Mesothelial cell of epicardium (in vitro differentiated cells): ENCODE measurements around the gene DNAJC7. TPM values are rescaled to one million over a fixed set of nuclear protein-coding genes. Genes with fewer than 3 reads are reported as not detected.

Experiments used
- DNase-seq, 2 experiments: peaks; one replicate each; pipeline ENCODE4 v3.0.0; 2021; ENCODE audit warnings: low spot score in 2 of 2; ENCODE audit not compliant: unreplicated experiment in 2 of 2
- H3K27ac Mint-ChIP-seq: 2 replicates; pipeline ENCODE4 v1.8.0; 2021; ENCODE audit warnings: mixed read lengths
- H3K27me3 Mint-ChIP-seq: 2 replicates; pipeline ENCODE4 v1.8.0; 2021; ENCODE audit warnings: low read depth, mixed read lengths
- H3K36me3 Mint-ChIP-seq: 2 replicates; pipeline ENCODE4 v1.8.0; 2021; ENCODE audit warnings: mixed read lengths
- H3K4me1 Mint-ChIP-seq: 2 replicates; pipeline ENCODE4 v1.8.0; 2021; ENCODE audit warnings: mixed read lengths
- H3K4me3 Mint-ChIP-seq: 2 replicates; pipeline ENCODE4 v1.8.0; 2021; ENCODE audit warnings: mild to moderate bottlenecking, moderate library complexity, mixed read lengths
- H3K9me3 Mint-ChIP-seq: 2 replicates; pipeline ENCODE4 v1.8.0; 2021; ENCODE audit warnings: mixed read lengths
- CTCF ChIP-seq: fragments of 200-600 bp; sonication (generic); IDR thresholded peaks from one replicate; pipeline ENCODE4 v1.5.0; 2021; ENCODE audit warnings: antibody characterized with exemption; ENCODE audit not compliant: unreplicated experiment
- total RNA-seq: library from RNA; stranded (reverse); gene quantifications from 3 replicates; pipeline ENCODE4 v1.2.1, GENCODE V29; 2021

Gene DNAJC7
- total RNA-seq, 1 donor from 2014 or later, result 103 TPM

GRCh38 chr17:41930009-41930832 is 87.0 kb downstream of the DNAJC7 start, which contains the start of gene ODAD4:
ODAD4 (plus strand) TSS chr17:41930617; CDS start chr17:41930724, 107 bp downstream.
- Mint-ChIP-seq H3K4me3 (peak within 1 kb of the TSS; percentile 80), H3K27me3 (no peaks in the 10 kb centered on the region), H3K9me3 (no peaks in the 10 kb centered on the region), H3K36me3 (no peaks in the 10 kb centered on the region), H3K27ac (peak within 1 kb of the TSS; percentile 94), H3K4me1 (peaks cover 16% of the 10 kb centered on the region)
- peak; percentile 90 to 95 for DNase-seq
- no peak for TF ChIP-seq CTCF

- Mint-ChIP-seq H3K9me3 (no peaks in the 10 kb centered on the region), H3K36me3 (no peaks in the 10 kb centered on the region), H3K27me3 (no peaks in the 10 kb centered on the region), H3K4me3 (no peak overlapping the region), H3K27ac (peak overlapping the region; percentile 94), H3K4me1 (peaks cover 16% of the 10 kb centered on the region)
- no peak for DNase-seq
- TF ChIP-seq CTCF, result no peak
These were observed 88.5 kb downstream of the DNAJC7 start for GRCh38 chr17:41928693-41929251.

Other genes with a start within 250 kb of the DNAJC7 start
- 202 to 207 TPM (median 205 TPM) in 3 replicates for gene JUP, start 230.7 kb downstream of the DNAJC7 start, total RNA-seq
- 61.0 to 62.0 TPM (median 62.0 TPM) in 3 replicates for gene P3H4, start 205.5 kb downstream of the DNAJC7 start, total RNA-seq
- 369 to 401 TPM (median 371 TPM) in 3 replicates for gene FKBP10, start 204.4 kb downstream of the DNAJC7 start, total RNA-seq
- gene NT5C3B, start 181.2 kb downstream of the DNAJC7 start, total RNA-seq, result 68.5 to 75.5 TPM (median 69.6 TPM) in 3 replicates
- 0.16 to 0.27 TPM in 2 of 3 replicates, not detected in the other for gene KLHL10, start 179.6 kb downstream of the DNAJC7 start, total RNA-seq
- 21.4 to 22.1 TPM (median 21.9 TPM) in 3 replicates for gene KLHL11, start 152.0 kb downstream of the DNAJC7 start, total RNA-seq
- 126 to 133 TPM (median 130 TPM) in 3 replicates for gene ACLY, start 98.5 kb downstream of the DNAJC7 start, total RNA-seq
- gene ODAD4, start 86.8 kb downstream of the DNAJC7 start, total RNA-seq, result 1.3 to 2.1 TPM (median 1.7 TPM) in 3 replicates
- 67.6 to 70.2 TPM (median 68.1 TPM) in 3 replicates for gene CNP, start 50.6 kb downstream of the DNAJC7 start, total RNA-seq
- gene NKIRAS2, start 2.7 kb upstream of the DNAJC7 start, total RNA-seq, result 47.2 to 49.6 TPM (median 48.1 TPM) in 3 replicates
- 4.1 to 5.1 TPM (median 4.4 TPM) in 3 replicates for gene C17orf113, start 33.2 kb upstream of the DNAJC7 start, total RNA-seq
- gene ZNF385C, start 81.0 kb upstream of the DNAJC7 start, total RNA-seq, result 2.2 to 2.9 TPM (median 2.5 TPM) in 3 replicates
- gene DHX58, start 95.3 kb upstream of the DNAJC7 start, total RNA-seq, result 10.5 to 11.6 TPM (median 11.3 TPM) in 3 replicates
- 86.2 to 87.5 TPM (median 86.4 TPM) in 3 replicates for gene KAT2A, start 103.9 kb upstream of the DNAJC7 start, total RNA-seq
- 0.18 TPM in 1 of 3 replicates, not detected in the others for gene HSPB9, start 105.4 kb upstream of the DNAJC7 start, total RNA-seq
- gene RAB5C, start 137.6 kb upstream of the DNAJC7 start, total RNA-seq, result 71.2 to 78.2 TPM (median 73.2 TPM) in 3 replicates
- gene KCNH4, start 163.7 kb upstream of the DNAJC7 start, total RNA-seq, result 0.11 to 0.25 TPM (median 0.18 TPM) in 3 replicates
- not detected in 3 replicates for gene HCRT, start 168.0 kb upstream of the DNAJC7 start, total RNA-seq
- gene GHDC, start 177.1 kb upstream of the DNAJC7 start, total RNA-seq, result 9.2 to 10.7 TPM (median 10.2 TPM) in 3 replicates